Activated CD4-positive, CD25-positive, alpha-beta regulatory T cell treated with anti-CD3 and anti-CD28 coated beads, Interleukin-2, amount 50 U/mL, for 16 hours (primary cell): Measurements from ENCODE around the gene WASL.
"Not testable (repeated sequence)": the region's sequence is repeated elsewhere in the genome, so short reads cannot be mapped to it uniquely, and the experiment has no call there.

Experiments
- DNase-seq: peaks from one replicate; pipeline ENCODE4 v3.0.0-alpha.2; 2020; ENCODE audit warnings: low read depth, low spot score

The WASL gene

DNA sequence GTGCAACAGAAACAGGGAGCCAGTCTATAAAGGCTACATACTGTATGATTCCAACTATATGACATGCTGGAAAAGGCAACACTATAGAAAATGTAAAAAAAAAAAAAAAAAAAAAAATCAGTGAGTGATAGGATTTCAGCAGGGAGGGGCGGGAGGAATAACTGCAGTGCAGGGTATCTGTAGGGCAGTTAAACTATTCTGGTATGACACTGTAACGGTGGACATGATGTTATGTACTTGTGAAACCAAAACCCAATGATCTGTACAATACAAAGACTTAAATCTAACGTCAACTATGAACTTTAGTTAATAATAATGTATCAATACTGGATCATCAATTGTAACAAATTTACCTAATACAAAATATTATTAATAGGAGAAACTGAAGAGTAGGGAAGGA is 14.3 kb downstream of the WASL start:
- no peak for DNase-seq

- DNase-seq = no peak
Measured at GRCh38 chr7:123732413-123733091, 16.3 kb downstream of the WASL start.

- no peak for DNase-seq
Measured at GRCh38 chr7:123729218-123729578, 19.6 kb downstream of the WASL start.

- no peak for DNase-seq
Measured at GRCh38 chr7:123727071-123727837, 21.5 kb downstream of the WASL start.

GRCh38 chr7:123725586-123726171 is 23.1 kb downstream of the WASL start:
- DNase-seq = no peak

DNA sequence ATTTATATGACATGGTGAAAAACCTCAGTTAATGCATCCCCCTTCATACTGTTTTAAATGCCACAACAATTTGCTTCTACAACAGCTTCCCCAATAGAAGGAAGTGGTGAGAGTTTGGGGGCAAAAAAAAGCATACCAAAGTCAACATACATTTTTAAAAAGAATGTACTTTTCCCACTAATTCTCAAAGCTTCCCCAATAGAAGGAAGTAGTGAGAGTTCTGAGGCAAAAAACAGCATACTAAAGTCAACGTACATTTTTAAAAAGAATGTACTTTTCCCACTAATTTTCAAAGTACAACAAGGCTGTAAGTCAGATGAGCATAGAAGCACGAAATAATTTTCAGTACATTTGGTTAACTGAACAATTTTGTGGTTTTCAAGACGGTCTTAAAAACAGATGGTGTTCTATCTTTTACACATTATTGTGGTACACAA is 24.0 kb downstream of the WASL start:
- no peak for DNase-seq

DNA sequence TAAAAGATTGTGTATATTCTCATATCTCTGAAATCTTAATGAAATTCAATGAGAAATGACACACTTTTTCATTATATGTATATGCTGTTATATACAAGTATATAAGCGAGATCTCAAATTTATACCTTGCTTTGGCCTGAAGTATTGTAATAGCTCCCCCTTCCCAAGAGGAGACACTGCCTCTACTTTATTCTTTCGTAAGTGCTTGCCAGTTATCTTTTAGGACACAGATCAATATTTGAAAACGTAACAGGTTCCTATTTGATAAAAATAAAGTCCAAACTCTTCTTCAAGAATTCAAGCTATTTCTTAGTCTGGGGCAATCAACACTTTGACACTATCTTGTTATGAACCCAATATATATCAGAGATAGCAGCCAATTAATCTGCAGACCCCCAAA is 24.9 kb downstream of the WASL start:
- DNase-seq = no peak

- DNase-seq = not testable (repeated sequence)
Measured at GRCh38 chr7:123720527-123720926, 28.3 kb downstream of the WASL start.

- no peak for DNase-seq
Measured at GRCh38 chr7:123719197-123719721, 29.5 kb downstream of the WASL start.

- no peak for DNase-seq
Measured at GRCh38 chr7:123718773-123719172, 30.0 kb downstream of the WASL start.

DNA sequence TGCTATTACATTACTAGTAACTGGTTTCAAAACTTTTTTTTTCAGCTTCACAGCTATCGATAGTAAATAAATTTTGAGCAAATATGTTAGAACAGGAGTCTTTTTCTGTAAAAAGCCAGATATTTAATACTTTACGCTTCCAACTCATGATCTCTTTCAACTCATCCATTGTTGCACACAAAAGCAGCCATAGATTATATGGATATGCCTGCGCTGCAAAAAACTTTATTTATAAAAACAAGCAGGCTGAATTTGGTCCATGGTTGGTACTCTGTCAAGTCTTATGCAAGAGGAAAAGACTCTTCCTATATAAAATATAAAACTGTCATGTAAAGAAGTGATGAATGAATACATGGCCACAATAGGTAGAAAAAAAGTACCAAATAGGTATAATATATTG is 31.1 kb downstream of the WASL start:
- no peak for DNase-seq

GRCh38 chr7:123716877-123717276 is 31.9 kb downstream of the WASL start:
- DNase-seq = no peak

DNA sequence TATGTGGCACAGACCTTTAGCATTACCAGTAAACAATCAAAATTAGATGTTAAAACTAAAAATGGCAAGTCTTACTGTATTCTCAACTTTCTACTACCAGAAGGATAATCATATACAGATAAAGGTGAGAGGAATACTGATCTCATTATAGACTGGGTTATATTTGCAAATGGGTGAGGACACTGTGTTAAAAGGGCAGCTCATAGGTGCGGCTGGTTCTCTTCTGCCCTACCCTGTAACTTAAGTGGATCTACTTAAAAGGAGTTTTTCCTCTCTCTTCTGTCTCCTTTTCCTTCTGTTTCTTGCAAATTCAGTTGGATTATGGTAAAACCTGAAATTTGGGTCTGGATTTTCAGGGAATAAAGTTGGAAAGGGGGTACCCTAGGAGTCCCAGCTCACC is 33.0 kb downstream of the WASL start:
- no peak for DNase-seq

- DNase-seq = no peak
Measured at GRCh38 chr7:123715198-123715597, 33.6 kb downstream of the WASL start.

DNA sequence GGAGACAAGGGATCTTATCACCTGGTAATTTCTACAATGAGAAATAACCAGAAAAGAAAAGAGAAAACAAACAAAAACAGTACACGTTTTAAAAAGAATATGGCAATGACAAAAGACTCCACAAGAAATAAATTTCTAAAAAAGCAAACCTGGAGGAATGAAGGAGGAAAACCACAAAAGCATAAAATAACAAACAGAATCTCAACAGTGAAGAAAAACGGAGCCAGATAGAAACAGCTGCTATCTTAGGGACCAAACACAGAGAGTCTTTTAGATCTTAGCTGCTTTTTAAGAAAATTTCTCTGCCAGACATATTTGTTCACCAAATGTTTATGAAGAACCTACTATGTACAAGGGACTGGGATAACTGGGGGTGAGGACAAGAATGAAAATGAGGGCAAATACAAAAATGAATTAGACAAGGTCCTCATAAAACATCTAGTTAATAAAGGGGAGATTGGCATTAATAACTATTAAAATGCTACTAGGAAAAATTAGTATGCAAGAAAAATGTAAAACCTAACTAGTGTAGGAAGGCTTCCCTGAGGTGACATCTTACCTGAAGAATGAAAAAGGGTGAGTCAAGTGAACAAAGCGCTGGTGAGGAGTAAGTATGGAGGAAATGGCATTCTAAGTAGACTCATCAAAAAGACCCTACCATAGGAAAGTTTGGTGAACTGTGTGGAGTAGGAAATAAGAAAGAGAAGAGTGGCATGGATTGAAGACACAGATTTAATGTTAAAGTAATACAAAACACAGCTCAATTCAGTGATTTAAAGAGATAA is 34.3 kb downstream of the WASL start:
- no peak for DNase-seq

GRCh38 chr7:123712619-123713018 is 36.2 kb downstream of the WASL start:
- no peak for DNase-seq

DNA sequence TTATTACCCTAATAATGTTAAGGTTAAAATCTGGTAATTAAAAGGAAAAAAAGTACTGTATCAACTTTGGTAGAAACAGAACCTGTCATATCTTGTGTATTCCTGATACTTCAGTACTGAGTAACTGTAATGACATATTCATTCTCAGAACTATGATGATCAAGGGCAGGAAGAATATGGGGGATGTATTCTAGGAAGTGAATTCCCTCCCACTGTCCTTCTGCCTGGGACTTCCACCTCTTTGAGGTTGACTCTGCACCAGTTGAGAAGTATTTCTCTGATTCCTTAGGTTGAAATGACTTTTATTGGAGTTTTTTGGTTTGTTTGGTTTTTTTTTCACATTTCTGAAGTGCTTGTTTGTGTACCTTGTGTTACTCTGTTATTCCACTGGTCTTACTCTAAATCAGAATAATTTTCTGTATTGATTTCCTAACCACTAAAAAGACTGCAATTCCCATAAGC is 36.9 kb downstream of the WASL start:
- DNase-seq = no peak

GRCh38 chr7:123710683-123711082 is 38.1 kb downstream of the WASL start:
- DNase-seq = no peak

GRCh38 chr7:123709525-123709924 is 39.3 kb downstream of the WASL start:
- no peak for DNase-seq

- no peak for DNase-seq
Measured at GRCh38 chr7:123705211-123705901, 43.4 kb downstream of the WASL start.
